Breast epithelium (tissue), 4 donors: ENCODE measurements around the gene OGFR. TPM values are rescaled to one million over a fixed set of nuclear protein-coding genes. Genes with fewer than 3 reads are reported as not detected.

Source experiments
- DNase-seq, 2 donors: peaks; one replicate each; pipeline ENCODE4 v3.0.0-alpha.2; 2019; ENCODE audit warnings: low spot score in 2 of 2
- H3K27ac ChIP-seq, 2 donors: fragments of 200-600 bp; sonication (generic) in 1 of 2; one replicate each; pipeline ENCODE4 v1.5.1; 2016 to 2019; ENCODE audit warnings: mild to moderate bottlenecking in 1 of 2
- H3K27me3 ChIP-seq, 2 donors: fragments of 200-600 bp; sonication (generic) in 1 of 2; one replicate each; pipeline versions ENCODE4 v1.5.1 to v1.6.0; 2017 to 2019; ENCODE audit warnings: control low read depth in 1 of 2, mild to moderate bottlenecking in 1 of 2
- H3K36me3 ChIP-seq: fragments of 200-600 bp; one replicate; pipeline ENCODE4 v1.5.1; 2019
- H3K4me1 ChIP-seq, 2 donors: fragments of 200-600 bp; sonication (generic); one replicate each; pipeline ENCODE4 v1.5.1; 2016 to 2019; ENCODE audit warnings: control low read depth in 1 of 2
- H3K4me3 ChIP-seq, 3 donors: fragments of 200-600 bp; sonication (generic); 1 replicate in 2 of 3; 2 replicates in 1 of 3; pipeline ENCODE4 v1.5.1; 2016 to 2019; ENCODE audit warnings: mild to moderate bottlenecking in 3 of 3, moderate library complexity in 2 of 3
- H3K9me3 ChIP-seq, 2 donors: fragments of 200-600 bp; sonication (generic) in 1 of 2; one replicate each; pipeline ENCODE4 v1.5.1; 2016 to 2019; ENCODE audit warnings: control low read depth in 1 of 2
- CTCF ChIP-seq, 3 donors: fragments of 450-650 bp; IDR thresholded peaks; one replicate each; pipeline ENCODE4 v1.5.1; 2016 to 2017; ENCODE audit warnings: antibody characterized with exemption in 3 of 3, mild to moderate bottlenecking in 3 of 3, moderate library complexity in 3 of 3
- POLR2A ChIP-seq: fragments of 450-650 bp; IDR thresholded peaks from one replicate; pipeline ENCODE4 v1.6.1; 2016; ENCODE audit warnings: antibody characterized with exemption, mild to moderate bottlenecking, moderate library complexity
- POLR2AphosphoS5 ChIP-seq, 3 donors: sonication (generic); formaldehyde crosslinking; IDR thresholded peaks; one replicate each; pipeline ENCODE4 v1.6.1; 2017; ENCODE audit warnings: antibody characterized with exemption in 3 of 3
- intact Hi-C: fragments of 100-400 bp; cut with DNase I; formaldehyde crosslinking; loops from one replicate; pipeline ENCODE4 v1.15.1; 2023; ENCODE audit warnings: low total_unique reads
- total RNA-seq, 3 donors: library from RNA; depleted of rRNA; stranded (reverse); fragments of >200 nt; gene quantifications; one replicate each; pipeline ENCODE4 v1.1.0, GENCODE V29; 2016

Gene OGFR
- 10 to 100 TPM; 38.5 to 45.3 (median 44.2) TPM for total RNA-seq

- H3K9me3 ChIP-seq, result no peaks in the 10 kb centered on the region
- H3K36me3 ChIP-seq, result peaks cover 2% of the 10 kb centered on the region
- intact Hi-C loops, result no loop called here
- no peaks in the 10 kb centered on the region for H3K27me3 ChIP-seq
- H3K27ac ChIP-seq, result peak within 1 kb of the TSS; percentile 86 to 87
- TF ChIP-seq POLR2AphosphoS5 (IDR thresholded peaks at IDR 0.05) (peak; percentile 42 to 76 (median 76)), POLR2A (no peak), CTCF (IDR thresholded peaks at IDR 0.05) (no peak)
- H3K4me1 ChIP-seq, result peaks cover 12% of the 10 kb centered on the region in 2 donors
- no peak for DNase-seq
- H3K4me3 ChIP-seq, result peak within 1 kb of the TSS; percentile 87 to 99 (median 98)
These were observed at the start of gene OGFR for GRCh38 chr20:62804627-62805154. Gene OGFR, plus strand, starts transcription at chr20:62804835. Its CDS starts 25 bp downstream, at chr20:62804860.

- TF ChIP-seq POLR2AphosphoS5 (IDR thresholded peaks at IDR 0.05) (no peak), POLR2A (no peak), CTCF (IDR thresholded peaks at IDR 0.05) (no peak)
- Histone ChIP-seq H3K9me3 (no peaks in the 10 kb centered on the region), H3K27me3 (peaks cover 0 to 2% of the 10 kb centered on the region in 2 donors), H3K4me1 (no peaks in the 10 kb centered on the region), H3K36me3 (no peaks in the 10 kb centered on the region), H3K4me3 (no peak overlapping the region), H3K27ac (no peak overlapping the region)
- intact Hi-C loops, result no loop called here
- DNase-seq, result no peak
These were observed 49.7 kb upstream of the OGFR start for GRCh38 chr20:62754991-62755356.

- intact Hi-C loops, result no loop called here
- Histone ChIP-seq H3K4me3 (no peak overlapping the region), H3K36me3 (no peaks in the 10 kb centered on the region), H3K9me3 (no peaks in the 10 kb centered on the region), H3K27me3 (peaks cover 2 to 6% of the 10 kb centered on the region in 2 donors), H3K4me1 (no peaks in the 10 kb centered on the region), H3K27ac (no peak overlapping the region)
- TF ChIP-seq POLR2A (no peak), POLR2AphosphoS5 (IDR thresholded peaks at IDR 0.05) (no peak), CTCF (IDR thresholded peaks at IDR 0.05) (no peak)
- DNase-seq, result peak in 1 of 2 donors; percentile 66
These were observed 48.6 kb upstream of the OGFR start for GRCh38 chr20:62755817-62756724.

- DNase-seq, result no peak
- Histone ChIP-seq H3K36me3 (no peaks in the 10 kb centered on the region), H3K27me3 (peaks cover 2 to 15% of the 10 kb centered on the region in 2 donors), H3K9me3 (no peaks in the 10 kb centered on the region), H3K27ac (no peak overlapping the region), H3K4me1 (no peaks in the 10 kb centered on the region), H3K4me3 (no peak overlapping the region)
- TF ChIP-seq CTCF (IDR thresholded peaks at IDR 0.05) (no peak), POLR2AphosphoS5 (IDR thresholded peaks at IDR 0.05) (no peak), POLR2A (no peak)
- intact Hi-C loops, result no loop called here
These were observed 46.3 kb upstream of the OGFR start for GRCh38 chr20:62758226-62758912.
